B cell (primary cell): Measurements from ENCODE around the gene FZR1. TPM values are rescaled to one million over a fixed set of nuclear protein-coding genes. Genes with fewer than 3 reads are reported as not detected.
A peak's percentile ranks its signal among the peaks of the same experiment; 100 is the strongest.

Experiments
- ATAC-seq: fragments of 200-7000 bp; cut with Tn5 transposase; one replicate; pipeline ENCODE4 v1.10.0; 2021; ENCODE audit warnings: low read depth, mild to moderate bottlenecking, moderate number of reproducible peaks, moderate library complexity
- CTCF ChIA-PET: fragments of 350-600 bp; sonication (Branson Sonifier 250); formaldehyde crosslinking; loops from one replicate; lab custom pipeline; 2021; ENCODE audit warnings: antibody characterized with exemption, inconsistent platforms; lab: Charles Lee
- POLR2A ChIA-PET: fragments of 350-600 bp; sonication (Branson Sonifier 250); formaldehyde crosslinking; loops from one replicate; lab custom pipeline; 2021; ENCODE audit warnings: antibody characterized with exemption; lab: Charles Lee
- DNase-seq: peaks from one replicate; pipeline ENCODE4 v3.0.0; 2013
- H2AFZ ChIP-seq: 2 replicates; pipeline ENCODE4 v1.6.1; 2012; ENCODE audit warnings: mild to moderate bottlenecking, low read depth, low read length; ENCODE audit not compliant: insufficient read depth, poor library complexity, severe bottlenecking
- H3K27ac ChIP-seq, 2 donors: 1 replicate in 1 of 2; 2 replicates in 1 of 2; pipeline ENCODE4 v1.5.1; 2012 to 2013; ENCODE audit warnings: low read length in 2 of 2, mild to moderate bottlenecking in 2 of 2, moderate library complexity in 1 of 2
- H3K27me3 ChIP-seq, 4 experiments: fragments of 200-600 bp in 1 of 4; sonication (generic) in 1 of 4; replicated peaks in 1 of 4; 1 replicate in 2 of 4; 2 replicates in 2 of 4; pipeline versions ENCODE4 v1.6.1 to v1.7.0; 2013 to 2016; ENCODE audit warnings: low read length in 3 of 4, mild to moderate bottlenecking in 2 of 4, mixed read lengths in 1 of 4, moderate library complexity in 1 of 4; ENCODE audit not compliant: insufficient read depth in 4 of 4, control insufficient read depth in 3 of 4; ENCODE audit errors: control extremely low read depth in 1 of 4
- H3K36me3 ChIP-seq, 2 experiments: replicated peaks in 1 of 2; 1 replicate in 1 of 2; 2 replicates in 1 of 2; pipeline versions ENCODE4 v1.6.1 to v1.7.1; 2013; ENCODE audit warnings: low read length in 1 of 2; ENCODE audit not compliant: insufficient read depth in 2 of 2, control insufficient read depth in 1 of 2; ENCODE audit errors: control extremely low read depth in 1 of 2, extremely low read depth in 1 of 2
- H3K4me1 ChIP-seq, 2 donors: fragments of 200-600 bp in 1 of 2; sonication (generic) in 1 of 2; 1 replicate in 1 of 2; 2 replicates in 1 of 2; pipeline versions ENCODE4 v1.5.1 to v1.6.1; 2013 to 2017; ENCODE audit warnings: low read length in 2 of 2; ENCODE audit not compliant: control insufficient read depth in 2 of 2, insufficient read depth in 2 of 2
- H3K4me2 ChIP-seq: replicated peaks from 2 replicates; pipeline ENCODE3; 2012; ENCODE audit warnings: mild to moderate bottlenecking, low read depth, low read length; ENCODE audit not compliant: poor library complexity, severe bottlenecking
- H3K4me3 ChIP-seq, 5 experiments: fragments of 200-600 bp in 1 of 5; sonication (generic) in 1 of 5; 1 replicate in 3 of 5; 2 replicates in 2 of 5; pipeline versions ENCODE4 v1.5.1 to v1.7.0; 2011 to 2016; ENCODE audit warnings: low read length in 4 of 5, mild to moderate bottlenecking in 4 of 5, low read depth in 2 of 5, control low read depth in 1 of 5, moderate library complexity in 1 of 5; ENCODE audit not compliant: insufficient read depth in 1 of 5; ENCODE audit errors: control extremely low read depth in 1 of 5, extremely low read depth in 1 of 5
- H3K79me2 ChIP-seq: fragments of 200-600 bp; sonication (generic); one replicate; pipeline ENCODE4 v1.6.0; 2016; ENCODE audit warnings: low read length; ENCODE audit not compliant: control insufficient read depth, insufficient read depth
- H3K9ac ChIP-seq: fragments of 200-600 bp; sonication (generic); 2 replicates; pipeline ENCODE4 v1.6.1; 2017; ENCODE audit warnings: mild to moderate bottlenecking, low read length, moderate library complexity
- H3K9me3 ChIP-seq, 3 donors: one replicate each; pipeline versions ENCODE4 v1.6.1 to v1.7.1; 2013; ENCODE audit warnings: low read length in 2 of 3; ENCODE audit not compliant: control insufficient read depth in 2 of 3, insufficient read depth in 1 of 3; ENCODE audit errors: control extremely low read depth in 1 of 3
- H4K20me1 ChIP-seq: 2 replicates; pipeline ENCODE4 v1.6.0; 2012; ENCODE audit warnings: mild to moderate bottlenecking, low read length; ENCODE audit not compliant: insufficient read depth, control insufficient read depth, poor library complexity, severe bottlenecking
- H3K27ac Mint-ChIP-seq: one replicate; pipeline ENCODE4 v1.8.0; 2021; ENCODE audit warnings: mixed read lengths
- H3K27me3 Mint-ChIP-seq: one replicate; pipeline ENCODE4 v1.8.0; 2021; ENCODE audit warnings: mixed read lengths
- H3K4me1 Mint-ChIP-seq: one replicate; pipeline ENCODE4 v1.8.0; 2021; ENCODE audit warnings: mixed read lengths
- H3K4me3 Mint-ChIP-seq: one replicate; pipeline ENCODE4 v1.8.0; 2021; ENCODE audit warnings: mixed read lengths
- H3K9me3 Mint-ChIP-seq: one replicate; pipeline ENCODE4 v1.8.0; 2022; ENCODE audit warnings: mixed read lengths; ENCODE audit not compliant: insufficient read depth
- EZH2 ChIP-seq: IDR thresholded peaks from 2 replicates; pipeline ENCODE4 v1.6.1; 2012; ENCODE audit warnings: borderline replicate concordance, low read depth, mild to moderate bottlenecking, moderate library complexity, low read length; ENCODE audit not compliant: insufficient read depth, poor library complexity, severe bottlenecking
- WGBS: methylation state at CpG from one replicate; pipeline ENCODE4 v1.1.5; 2013; ENCODE audit warnings: missing lambda C conversion rate; ENCODE audit not compliant: insufficient coverage; 5-methylcytosine and 5-hydroxymethylcytosine counted together
- intact Hi-C: fragments of 100-400 bp; cut with micrococcal nuclease; formaldehyde crosslinking; loops from one replicate; pipeline ENCODE4 v1.10.0; 2022
- polyA plus RNA-seq: library from polyadenylated mRNA; depleted of rRNA; stranded (reverse); fragments of >200 nt; gene quantifications from 2 replicates; pipeline ENCODE4 v1.2.3, GENCODE V29; 2012
- total RNA-seq, 2 donors: library from RNA; stranded (reverse); fragments of 120-200 nt in 1 of 2; gene quantifications; 1 replicate in 1 of 2; 2 replicates in 1 of 2; pipeline versions ENCODE4 v1.2.3 to v1.2.4, GENCODE V29; 2013 to 2022
- TF ChIP-seq, protein P1 (sequence below): fragments of 200-600 bp; IDR thresholded peaks from one replicate; pipeline ENCODE4 v1.8.0; 2022; ENCODE audit warnings: antibody characterized with exemption, mild to moderate bottlenecking

FZR1 gene
- total and polyA plus RNA-seq, 2 donors (not counting 1 experiment from before 2014, with no cell fraction given) = 83.5 to 96.1 TPM

DNA sequence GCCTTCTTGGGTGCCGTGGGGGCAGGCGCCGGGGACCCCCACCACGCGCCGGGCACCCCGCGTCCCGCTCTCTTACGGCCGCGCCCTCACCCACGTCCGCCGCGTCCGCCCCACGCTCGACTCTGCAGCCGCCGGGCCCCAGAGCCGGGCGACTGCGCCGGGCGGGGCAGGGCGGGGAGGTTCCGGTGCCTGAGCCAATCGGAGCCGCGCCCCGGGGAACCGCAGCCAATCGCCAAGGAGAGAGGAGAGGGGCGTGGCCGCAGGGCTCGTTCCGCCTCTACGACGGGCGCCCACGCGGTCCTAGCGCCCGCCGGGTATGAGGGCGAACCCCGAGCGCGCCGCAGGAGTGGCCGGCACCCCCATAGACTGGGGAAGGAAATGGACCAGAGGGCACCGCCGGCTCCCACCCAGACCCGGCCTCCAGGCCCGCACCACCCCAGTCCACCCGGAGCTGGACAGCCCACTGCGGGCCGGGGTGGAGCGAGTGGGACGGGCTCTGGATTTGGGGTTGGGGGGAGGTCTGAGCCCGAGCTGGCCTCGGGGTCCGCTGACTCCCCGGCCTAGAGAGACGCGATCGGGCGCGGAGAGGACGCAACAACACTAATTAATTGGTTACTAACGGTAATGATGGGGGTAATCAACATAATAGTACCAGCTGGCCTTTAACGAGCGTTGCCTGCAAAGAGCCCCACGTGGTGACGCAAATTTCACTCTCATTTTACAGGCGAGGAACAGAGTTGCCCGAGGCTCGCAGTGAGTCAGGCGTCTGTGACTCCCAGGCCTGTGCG lies 51.5 kb downstream of the FZR1 start, which contains the start of gene MFSD12:
Gene MFSD12 (minus strand): TSS at position 126 of the 788 bp plus-strand sequence. CDS start 183 bp downstream, outside the sequence.
- peak within 1 kb of the TSS; percentile 93 for H3K4me2 ChIP-seq
- H2AFZ ChIP-seq = peak within 1 kb of the TSS; percentile 93
- no peak for TF ChIP-seq EZH2
- TF ChIP-seq, protein P1, sequence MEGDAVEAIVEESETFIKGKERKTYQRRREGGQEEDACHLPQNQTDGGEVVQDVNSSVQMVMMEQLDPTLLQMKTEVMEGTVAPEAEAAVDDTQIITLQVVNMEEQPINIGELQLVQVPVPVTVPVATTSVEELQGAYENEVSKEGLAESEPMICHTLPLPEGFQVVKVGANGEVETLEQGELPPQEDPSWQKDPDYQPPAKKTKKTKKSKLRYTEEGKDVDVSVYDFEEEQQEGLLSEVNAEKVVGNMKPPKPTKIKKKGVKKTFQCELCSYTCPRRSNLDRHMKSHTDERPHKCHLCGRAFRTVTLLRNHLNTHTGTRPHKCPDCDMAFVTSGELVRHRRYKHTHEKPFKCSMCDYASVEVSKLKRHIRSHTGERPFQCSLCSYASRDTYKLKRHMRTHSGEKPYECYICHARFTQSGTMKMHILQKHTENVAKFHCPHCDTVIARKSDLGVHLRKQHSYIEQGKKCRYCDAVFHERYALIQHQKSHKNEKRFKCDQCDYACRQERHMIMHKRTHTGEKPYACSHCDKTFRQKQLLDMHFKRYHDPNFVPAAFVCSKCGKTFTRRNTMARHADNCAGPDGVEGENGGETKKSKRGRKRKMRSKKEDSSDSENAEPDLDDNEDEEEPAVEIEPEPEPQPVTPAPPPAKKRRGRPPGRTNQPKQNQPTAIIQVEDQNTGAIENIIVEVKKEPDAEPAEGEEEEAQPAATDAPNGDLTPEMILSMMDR = no peak
- intact Hi-C loops = loop anchor here (1.0 to 5.0 kb wide), 4 partner anchors 15 to 205 kb away; partner anchors contain the start of genes APBA3, HMG20B, MRPL54 and TBXA2R
- DNase-seq (peak; percentile 95), ATAC-seq (peak; percentile 88)
- peak within 1 kb of the TSS; percentile 72 for H3K9ac ChIP-seq
- H3K4me1 Mint-ChIP-seq = peaks cover 43% of the 10 kb centered on the region
- H3K36me3 ChIP-seq = no peaks in the 10 kb centered on the region
- CTCF ChIA-PET = interaction anchor here (1.0 to 3.3 kb wide), 5 partner anchors 9 to 51 kb away, joined by 3 to 37 read pairs (median 6); partner anchors contain the start of gene GIPC3
- peaks cover 16% of the 10 kb centered on the region for H4K20me1 ChIP-seq
- peaks cover 42% of the 10 kb centered on the region for H3K79me2 ChIP-seq
- peaks cover 42 to 60% of the 10 kb centered on the region in 2 donors for H3K4me1 ChIP-seq
- H3K4me3 Mint-ChIP-seq = peak within 1 kb of the TSS; percentile 99
- no peaks in the 10 kb centered on the region for H3K27me3 ChIP-seq
- POLR2A ChIA-PET = no interaction called here
- peak within 1 kb of the TSS; percentile 94 for H3K27ac Mint-ChIP-seq
- peak within 1 kb of the TSS; percentile 36 to 87 (median 72) for H3K4me3 ChIP-seq
- H3K27ac ChIP-seq = peak within 1 kb of the TSS; percentile 48 to 87
- H3K9me3 ChIP-seq = no peaks in the 10 kb centered on the region
- no peaks in the 10 kb centered on the region for H3K9me3 Mint-ChIP-seq
- WGBS = under 1% methylated on average over 80 of the region's 81 CpGs
- no peaks in the 10 kb centered on the region for H3K27me3 Mint-ChIP-seq
